Panc1 (cell line): ENCODE data around the gene ARHGAP8. TPM values are rescaled to one million over a fixed set of nuclear protein-coding genes. Genes with fewer than 3 reads are reported as not detected.

Source experiments
- ATAC-seq: fragments of 200-7000 bp; cut with Tn5 transposase; 2 replicates; pipeline ENCODE4 v1.9.1; 2020; ENCODE audit warnings: mild to moderate bottlenecking, moderate library complexity
- BruUV-seq: library from RNA; stranded (reverse); fragments of 400-500 nt; replicated peaks from 2 replicates; lab custom pipeline; 2021; lab: Mats Ljungman, UMichigan
- CTCF ChIA-PET: fragments of 300-600 bp; sonication (Branson Sonifier 250); formaldehyde crosslinking; loops from one replicate; lab custom pipeline; 2022; ENCODE audit warnings: antibody characterized with exemption; lab: Charles Lee
- POLR2A ChIA-PET: fragments of 300-600 bp; sonication (Branson Sonifier 250); formaldehyde crosslinking; loops from one replicate; lab custom pipeline; 2022; ENCODE audit warnings: antibody characterized with exemption; lab: Charles Lee
- DNase-seq: peaks from one replicate; pipeline ENCODE4 v3.0.0-alpha.2; 2010; ENCODE audit warnings: low read depth, low spot score
- H3K27ac ChIP-seq: 2 replicates; pipeline ENCODE4 v1.5.1; 2011; ENCODE audit warnings: mild to moderate bottlenecking, low read length, inconsistent platforms
- H3K27me3 ChIP-seq: fragments of 200-500 bp; sonication (Bioruptor generic); 2 replicates; pipeline ENCODE4 v1.6.0; 2014; ENCODE audit warnings: low read length, inconsistent platforms; ENCODE audit not compliant: control insufficient read depth, insufficient read depth
- H3K36me3 ChIP-seq: fragments of 200-500 bp; sonication (Bioruptor generic); 2 replicates; pipeline ENCODE4 v1.5.1; 2014; ENCODE audit warnings: inconsistent platforms, mild to moderate bottlenecking, low read length, moderate library complexity; ENCODE audit not compliant: control insufficient read depth, insufficient read depth
- H3K4me1 ChIP-seq: 2 replicates; pipeline ENCODE4 v1.5.1; 2011; ENCODE audit warnings: inconsistent platforms, mild to moderate bottlenecking, low read length, moderate library complexity; ENCODE audit not compliant: control insufficient read depth, insufficient read depth
- H3K4me3 ChIP-seq, 2 experiments: 2 replicates each; pipeline ENCODE4 v1.5.1; 2011 to 2012; ENCODE audit warnings: low read depth in 2 of 2, low read length in 2 of 2, mild to moderate bottlenecking in 2 of 2, inconsistent platforms in 1 of 2, moderate library complexity in 1 of 2
- H3K9me3 ChIP-seq: fragments of 200-500 bp; sonication (Bioruptor generic); 2 replicates; pipeline ENCODE4 v1.5.1; 2014; ENCODE audit warnings: low read depth, mild to moderate bottlenecking, inconsistent platforms, low read length, moderate library complexity; ENCODE audit not compliant: control insufficient read depth, insufficient read depth
- POLR2AphosphoS5 ChIP-seq: IDR thresholded peaks from 2 replicates; pipeline ENCODE4 v1.6.1; 2012; ENCODE audit warnings: mild to moderate bottlenecking, low read depth, low read length, moderate library complexity
- SIN3A ChIP-seq: IDR thresholded peaks from 2 replicates; pipeline ENCODE4 v1.6.1; 2012; ENCODE audit warnings: low read depth, mild to moderate bottlenecking, low read length, moderate library complexity, borderline replicate concordance; ENCODE audit not compliant: insufficient read depth
- TCF7L2 ChIP-seq: IDR thresholded peaks from 2 replicates; pipeline ENCODE4 v1.6.1; 2011; ENCODE audit warnings: mild to moderate bottlenecking, low read depth, low read length, inconsistent platforms
- in situ Hi-C: cut with HindIII; loops from 2 replicates; pipeline ENCODE4 v1.10.0; 2016; ENCODE audit warnings: low sequenced_read_pairs, low pct_unique_long_range_greater_than_20kb
- intact Hi-C: fragments of 100-400 bp; cut with micrococcal nuclease; formaldehyde crosslinking; loops from one replicate; pipeline ENCODE4 v1.10.0; 2022; ENCODE audit not compliant: unreplicated experiment
- total RNA-seq: library from RNA; stranded (reverse); gene quantifications from one replicate; pipeline ENCODE4 v1.2.1, GENCODE V29; 2021; ENCODE audit not compliant: unreplicated experiment
- TF ChIP-seq, protein P1 (sequence below): fragments of 450-650 bp; IDR thresholded peaks from 2 replicates; pipeline ENCODE4 v1.5.1; 2017; ENCODE audit warnings: mild to moderate bottlenecking
- TF ChIP-seq, protein P2 (sequence below), 2 experiments: IDR thresholded peaks; 2 replicates each; pipeline ENCODE4 v1.6.1; 2011 to 2012; ENCODE audit warnings: low read depth in 2 of 2, control low read depth in 1 of 2, low read length in 1 of 2, mild to moderate bottlenecking in 1 of 2, moderate library complexity in 1 of 2; ENCODE audit not compliant: insufficient read depth in 1 of 2

ARHGAP8 gene
- total RNA-seq, 1 experiment from 2014 or later, result 9.2 TPM

DNA sequence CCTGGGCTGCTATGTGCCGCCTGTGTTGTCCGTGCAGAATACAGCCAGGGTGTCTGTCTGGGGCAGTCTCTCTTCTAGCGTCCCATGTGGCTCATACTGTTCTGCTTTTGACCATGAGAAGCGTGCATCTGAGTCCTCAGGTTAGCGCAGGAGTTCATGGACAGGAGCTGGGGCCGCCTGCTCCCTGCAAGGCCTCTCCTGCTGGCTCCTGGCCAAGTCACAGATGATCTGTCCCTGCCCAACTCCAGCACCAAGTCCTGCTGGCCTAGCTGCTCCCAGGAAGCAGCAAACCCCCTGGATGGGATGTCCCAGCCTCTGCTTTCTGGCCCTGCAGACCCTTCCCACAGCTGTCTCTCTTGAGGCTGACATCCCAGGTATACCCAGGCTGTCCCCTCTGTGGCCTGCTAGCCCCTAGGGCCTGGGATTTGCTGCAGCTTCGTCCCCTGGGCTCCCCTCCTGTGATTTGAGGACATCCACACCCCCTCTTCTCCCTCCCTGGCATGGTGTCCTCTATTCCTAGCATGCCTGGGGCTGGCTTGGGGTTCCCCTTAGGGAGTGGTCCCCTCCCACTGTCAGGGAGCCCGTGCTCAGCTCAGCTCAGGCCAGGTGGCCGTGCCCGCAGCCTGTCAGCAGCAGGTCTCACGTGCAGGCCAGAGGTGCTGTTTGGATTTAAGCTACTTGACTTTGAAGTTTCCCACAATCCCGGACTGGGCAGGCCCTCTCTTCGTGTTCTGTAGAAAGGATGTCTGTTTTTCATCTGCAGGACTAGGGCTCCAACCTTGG is 32.6 kb upstream of the ARHGAP8 start:
- in situ Hi-C loops, result no loop called here
- no peak for ATAC-seq
- no peak for DNase-seq
- H3K4me1 ChIP-seq, result no peaks in the 10 kb centered on the region
- BruUV-seq, result no TSS peak
- intact Hi-C loops, result no loop called here
- CTCF ChIA-PET, result no interaction called here
- TF ChIP-seq POLR2AphosphoS5, result no peak
- no peak for TF ChIP-seq TCF7L2
- TF ChIP-seq, protein P1, sequence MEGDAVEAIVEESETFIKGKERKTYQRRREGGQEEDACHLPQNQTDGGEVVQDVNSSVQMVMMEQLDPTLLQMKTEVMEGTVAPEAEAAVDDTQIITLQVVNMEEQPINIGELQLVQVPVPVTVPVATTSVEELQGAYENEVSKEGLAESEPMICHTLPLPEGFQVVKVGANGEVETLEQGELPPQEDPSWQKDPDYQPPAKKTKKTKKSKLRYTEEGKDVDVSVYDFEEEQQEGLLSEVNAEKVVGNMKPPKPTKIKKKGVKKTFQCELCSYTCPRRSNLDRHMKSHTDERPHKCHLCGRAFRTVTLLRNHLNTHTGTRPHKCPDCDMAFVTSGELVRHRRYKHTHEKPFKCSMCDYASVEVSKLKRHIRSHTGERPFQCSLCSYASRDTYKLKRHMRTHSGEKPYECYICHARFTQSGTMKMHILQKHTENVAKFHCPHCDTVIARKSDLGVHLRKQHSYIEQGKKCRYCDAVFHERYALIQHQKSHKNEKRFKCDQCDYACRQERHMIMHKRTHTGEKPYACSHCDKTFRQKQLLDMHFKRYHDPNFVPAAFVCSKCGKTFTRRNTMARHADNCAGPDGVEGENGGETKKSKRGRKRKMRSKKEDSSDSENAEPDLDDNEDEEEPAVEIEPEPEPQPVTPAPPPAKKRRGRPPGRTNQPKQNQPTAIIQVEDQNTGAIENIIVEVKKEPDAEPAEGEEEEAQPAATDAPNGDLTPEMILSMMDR, result no peak
- no peak for TF ChIP-seq SIN3A
- TF ChIP-seq, protein P2, sequence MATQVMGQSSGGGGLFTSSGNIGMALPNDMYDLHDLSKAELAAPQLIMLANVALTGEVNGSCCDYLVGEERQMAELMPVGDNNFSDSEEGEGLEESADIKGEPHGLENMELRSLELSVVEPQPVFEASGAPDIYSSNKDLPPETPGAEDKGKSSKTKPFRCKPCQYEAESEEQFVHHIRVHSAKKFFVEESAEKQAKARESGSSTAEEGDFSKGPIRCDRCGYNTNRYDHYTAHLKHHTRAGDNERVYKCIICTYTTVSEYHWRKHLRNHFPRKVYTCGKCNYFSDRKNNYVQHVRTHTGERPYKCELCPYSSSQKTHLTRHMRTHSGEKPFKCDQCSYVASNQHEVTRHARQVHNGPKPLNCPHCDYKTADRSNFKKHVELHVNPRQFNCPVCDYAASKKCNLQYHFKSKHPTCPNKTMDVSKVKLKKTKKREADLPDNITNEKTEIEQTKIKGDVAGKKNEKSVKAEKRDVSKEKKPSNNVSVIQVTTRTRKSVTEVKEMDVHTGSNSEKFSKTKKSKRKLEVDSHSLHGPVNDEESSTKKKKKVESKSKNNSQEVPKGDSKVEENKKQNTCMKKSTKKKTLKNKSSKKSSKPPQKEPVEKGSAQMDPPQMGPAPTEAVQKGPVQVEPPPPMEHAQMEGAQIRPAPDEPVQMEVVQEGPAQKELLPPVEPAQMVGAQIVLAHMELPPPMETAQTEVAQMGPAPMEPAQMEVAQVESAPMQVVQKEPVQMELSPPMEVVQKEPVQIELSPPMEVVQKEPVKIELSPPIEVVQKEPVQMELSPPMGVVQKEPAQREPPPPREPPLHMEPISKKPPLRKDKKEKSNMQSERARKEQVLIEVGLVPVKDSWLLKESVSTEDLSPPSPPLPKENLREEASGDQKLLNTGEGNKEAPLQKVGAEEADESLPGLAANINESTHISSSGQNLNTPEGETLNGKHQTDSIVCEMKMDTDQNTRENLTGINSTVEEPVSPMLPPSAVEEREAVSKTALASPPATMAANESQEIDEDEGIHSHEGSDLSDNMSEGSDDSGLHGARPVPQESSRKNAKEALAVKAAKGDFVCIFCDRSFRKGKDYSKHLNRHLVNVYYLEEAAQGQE (IDR thresholded peaks at IDR 0.05; ENCODE audit: insufficient read depth in 1 of 2, low read depth in 2 of 2, low read length in 1 of 2), result no peak
- no peaks in the 10 kb centered on the region for H3K9me3 ChIP-seq
- no peak overlapping the region for H3K4me3 ChIP-seq
- H3K27me3 ChIP-seq, result no peaks in the 10 kb centered on the region
- H3K36me3 ChIP-seq, result no peaks in the 10 kb centered on the region
- POLR2A ChIA-PET, result no interaction called here
- no peak overlapping the region for H3K27ac ChIP-seq

DNA sequence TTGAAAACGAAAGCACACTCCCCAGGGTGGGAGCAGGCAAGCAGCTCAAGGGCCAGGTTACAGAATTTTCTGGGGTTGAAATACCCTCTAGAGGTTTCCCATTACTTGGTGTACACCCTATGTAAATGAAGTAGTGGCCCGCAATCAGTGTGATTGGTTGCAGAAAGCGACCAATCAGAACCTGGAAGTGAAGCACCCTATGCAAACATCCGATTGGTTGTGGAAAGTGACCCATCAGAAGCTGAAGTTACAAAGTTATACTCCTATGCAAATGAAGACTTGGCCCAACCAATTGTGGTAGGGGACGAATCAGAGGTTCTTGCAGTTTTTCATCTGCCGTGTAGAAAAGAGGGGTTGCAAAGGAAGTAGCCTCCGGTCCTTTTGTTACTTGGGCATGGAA is 31.2 kb upstream of the ARHGAP8 start:
- POLR2A ChIA-PET, result no interaction called here
- no peak overlapping the region for H3K27ac ChIP-seq
- H3K4me3 ChIP-seq, result no peak overlapping the region
- H3K36me3 ChIP-seq, result no peaks in the 10 kb centered on the region
- no peaks in the 10 kb centered on the region for H3K9me3 ChIP-seq
- CTCF ChIA-PET, result interaction anchor here (0.6 kb wide), 1 partner anchor 67 kb away, joined by 4 read pairs; no protein-coding TSS in a partner anchor
- intact Hi-C loops, result no loop called here
- DNase-seq (no peak), ATAC-seq (no peak)
- BruUV-seq, result no TSS peak
- H3K4me1 ChIP-seq, result no peaks in the 10 kb centered on the region
- in situ Hi-C loops, result no loop called here
- no peaks in the 10 kb centered on the region for H3K27me3 ChIP-seq
- TF ChIP-seq TCF7L2, result no peak
- TF ChIP-seq POLR2AphosphoS5, result no peak
- no peak for TF ChIP-seq SIN3A
- TF ChIP-seq, protein P2 (IDR thresholded peaks at IDR 0.05; ENCODE audit: insufficient read depth in 1 of 2, low read depth in 2 of 2, low read length in 1 of 2), result no peak
- TF ChIP-seq, protein P1, result no peak
